ENCODE measurements around the gene TROAP. TPM values are rescaled to one million over a fixed set of nuclear protein-coding genes. Genes with fewer than 3 reads are reported as not detected.

Gene TROAP
- total and polyA plus RNA-seq, 2 donors from 2014 or later: 1.0 to 1.5 TPM

DNA sequence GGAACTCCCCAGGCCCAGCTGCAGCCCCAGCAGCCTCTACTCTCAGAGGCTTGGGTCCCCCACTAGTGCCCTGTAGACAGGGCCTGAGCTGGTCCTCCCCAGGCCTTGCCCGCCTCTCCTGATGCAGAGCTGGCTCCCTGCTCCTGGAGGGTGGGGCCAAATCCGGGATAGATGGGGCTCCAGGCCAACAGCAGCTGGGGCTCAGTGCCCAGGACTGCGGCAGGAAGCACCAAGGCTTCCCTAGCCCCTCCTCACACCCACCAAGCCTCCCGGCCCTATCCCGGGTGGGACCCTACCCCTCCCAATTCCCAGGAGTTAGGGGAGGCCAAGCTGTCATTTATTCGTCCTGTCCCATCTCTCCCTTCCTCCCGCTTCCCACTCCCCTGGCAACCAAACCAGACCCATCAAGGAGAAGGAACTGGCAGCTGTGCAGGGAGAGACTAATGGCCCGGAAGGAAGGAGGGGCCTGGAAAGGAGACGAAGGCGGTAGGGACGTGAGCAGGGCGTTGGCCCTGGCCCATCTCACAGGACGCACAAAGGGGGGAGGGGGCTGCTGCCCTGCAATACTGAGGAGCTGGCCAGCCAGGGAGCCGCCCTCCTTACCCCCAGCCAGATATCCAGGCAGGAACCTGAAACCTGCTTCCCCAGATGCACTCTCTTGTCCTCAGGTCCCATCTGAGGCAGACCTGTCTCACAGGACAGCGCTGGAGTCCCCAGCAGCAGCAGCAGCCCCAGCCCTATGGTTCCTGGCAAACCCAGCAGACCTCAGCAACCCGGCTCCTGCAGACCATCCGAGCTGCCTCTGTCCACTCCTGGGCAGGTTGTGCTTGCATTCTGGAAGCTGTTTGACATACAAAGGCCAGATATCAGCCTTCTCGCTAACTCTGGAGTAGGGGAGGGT, 29.7 kb upstream of the TROAP start:
- TF ChIP-seq CTCF (IDR thresholded peaks at IDR 0.05; ENCODE audit: borderline replicate concordance, extremely low read depth, insufficient read depth): no peak
- DNase-seq (peak; percentile 16 to 67 (median 52)), FAIRE-seq (no peak)
- Histone ChIP-seq H3K36me3 (ENCODE audit: control insufficient read depth in 2 of 3, insufficient read depth in 3 of 3, low read length in 3 of 3) (no peaks in the 10 kb centered on the region), H3K4me1 (ENCODE audit: control insufficient read depth in 2 of 3, insufficient read depth in 2 of 3, low read depth in 1 of 3, low read length in 3 of 3) (peaks cover 0 to 15% (median 0%) of the 10 kb centered on the region in 3 donors), H3K4me3 (ENCODE audit: low read length in 3 of 3) (no peak overlapping the region), H3K27ac (ENCODE audit: low read depth in 2 of 2, low read length in 2 of 2) (no peak overlapping the region), H3K9me3 (ENCODE audit: control insufficient read depth in 2 of 3, insufficient read depth in 1 of 3, low read length in 3 of 3) (no peaks in the 10 kb centered on the region), H3K9ac (ENCODE audit: low read length in 3 of 3) (no peak overlapping the region), H3K27me3 (ENCODE audit: control insufficient read depth, insufficient read depth, low read length) (peaks cover 25% of the 10 kb centered on the region)
- intact Hi-C loops (cut with DNase I): no loop called here

- intact Hi-C loops (cut with DNase I): no loop called here
- no peak overlapping the region for H3K4me3 ChIP-seq (ENCODE audit: low read length in 3 of 3)
- peaks cover 0 to 15% (median 0%) of the 10 kb centered on the region in 3 donors for H3K4me1 ChIP-seq (ENCODE audit: control insufficient read depth in 2 of 3, insufficient read depth in 2 of 3, low read depth in 1 of 3, low read length in 3 of 3)
- H3K27me3 ChIP-seq (ENCODE audit: control insufficient read depth, insufficient read depth, low read length): peaks cover 30% of the 10 kb centered on the region
- DNase-seq: peak in 2 of 5 donors; percentile 38 to 57
- H3K9ac ChIP-seq (ENCODE audit: low read length in 3 of 3): no peak overlapping the region
- no peaks in the 10 kb centered on the region for H3K36me3 ChIP-seq (ENCODE audit: control insufficient read depth in 2 of 3, insufficient read depth in 3 of 3, low read length in 3 of 3)
- no peak overlapping the region for H3K27ac ChIP-seq (ENCODE audit: low read depth in 2 of 2, low read length in 2 of 2)
- TF ChIP-seq CTCF (IDR thresholded peaks at IDR 0.05; ENCODE audit: borderline replicate concordance, extremely low read depth, insufficient read depth): no peak
- FAIRE-seq: no peak
- no peaks in the 10 kb centered on the region for H3K9me3 ChIP-seq (ENCODE audit: control insufficient read depth in 2 of 3, insufficient read depth in 1 of 3, low read length in 3 of 3)
Observed at GRCh38 chr12:49294086-49294803, 28.8 kb upstream of the TROAP start.

DNA sequence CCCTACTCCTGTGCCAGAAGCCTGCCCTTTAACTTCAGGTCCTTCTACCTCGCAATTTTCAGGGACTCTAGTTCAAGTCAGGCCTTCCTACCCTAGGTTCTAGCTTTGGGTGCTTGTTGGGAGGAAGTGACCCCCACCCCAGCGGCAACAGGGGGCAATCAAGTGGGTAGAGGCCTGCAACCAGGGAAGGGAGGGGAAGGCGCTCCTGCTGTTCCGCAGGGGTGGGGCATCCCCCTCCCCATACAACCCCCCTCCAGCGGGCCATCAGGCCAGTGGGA, 28.3 kb upstream of the TROAP start:
- Histone ChIP-seq H3K4me1 (ENCODE audit: control insufficient read depth in 2 of 3, insufficient read depth in 2 of 3, low read depth in 1 of 3, low read length in 3 of 3) (peaks cover 0 to 15% (median 0%) of the 10 kb centered on the region in 3 donors), H3K9me3 (ENCODE audit: control insufficient read depth in 2 of 3, insufficient read depth in 1 of 3, low read length in 3 of 3) (no peaks in the 10 kb centered on the region), H3K27me3 (ENCODE audit: control insufficient read depth, insufficient read depth, low read length) (peaks cover 30% of the 10 kb centered on the region), H3K9ac (ENCODE audit: low read length in 3 of 3) (no peak overlapping the region), H3K4me3 (ENCODE audit: low read length in 3 of 3) (no peak overlapping the region), H3K36me3 (ENCODE audit: control insufficient read depth in 2 of 3, insufficient read depth in 3 of 3, low read length in 3 of 3) (no peaks in the 10 kb centered on the region), H3K27ac (ENCODE audit: low read depth in 2 of 2, low read length in 2 of 2) (no peak overlapping the region)
- no peak for DNase-seq
- FAIRE-seq: no peak
- TF ChIP-seq CTCF (IDR thresholded peaks at IDR 0.05; ENCODE audit: borderline replicate concordance, extremely low read depth, insufficient read depth): no peak
- intact Hi-C loops (cut with DNase I): no loop called here

All from kidney (tissue), 14 donors.